GM12801 (cell line): Measurements from ENCODE around the gene EGFL7.

Experiments used
- TF ChIP-seq, protein P1 (sequence below): IDR thresholded peaks from one replicate; pipeline ENCODE4 v1.5.1; 2011; ENCODE audit warnings: control low read depth; ENCODE audit not compliant: insufficient read length; ENCODE audit errors: extremely low read depth

The EGFL7 gene

DNA sequence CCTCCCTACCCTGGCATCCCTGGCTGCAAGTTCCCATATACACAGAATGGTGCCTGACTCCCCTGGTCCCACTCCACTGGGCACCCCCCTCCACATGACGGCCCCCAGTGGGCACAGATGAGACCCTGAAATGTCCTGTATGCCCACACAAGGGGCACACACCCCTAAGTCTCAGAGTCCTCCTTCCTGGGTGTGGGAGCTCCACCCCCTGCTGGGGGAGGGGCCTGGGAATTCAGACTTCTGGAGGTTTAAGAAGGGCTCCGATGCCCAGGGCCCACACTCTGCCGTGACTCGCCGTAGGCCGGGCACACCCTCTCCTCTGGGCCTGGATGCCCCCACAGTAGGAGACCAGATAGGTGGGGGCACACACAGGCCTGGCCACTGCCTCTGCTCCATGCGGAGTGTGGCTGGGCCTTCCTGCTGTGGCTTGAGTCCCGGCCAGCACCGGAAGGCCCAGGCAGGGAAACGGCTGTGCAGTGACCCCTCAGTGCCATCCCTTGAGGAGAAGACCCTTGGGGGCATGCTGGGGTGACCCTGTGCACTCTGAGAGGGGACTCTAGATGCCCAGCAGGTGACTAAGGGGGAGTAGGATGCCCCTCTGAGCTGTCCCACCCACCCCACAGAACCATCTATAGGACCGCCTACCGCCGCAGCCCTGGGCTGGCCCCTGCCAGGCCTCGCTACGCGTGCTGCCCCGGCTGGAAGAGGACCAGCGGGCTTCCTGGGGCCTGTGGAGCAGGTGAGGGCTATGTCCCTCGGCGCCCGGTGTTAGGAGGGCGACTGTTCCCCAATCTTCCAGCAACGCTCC is 6.5 kb downstream of the EGFL7 start:
- TF ChIP-seq, protein P1, sequence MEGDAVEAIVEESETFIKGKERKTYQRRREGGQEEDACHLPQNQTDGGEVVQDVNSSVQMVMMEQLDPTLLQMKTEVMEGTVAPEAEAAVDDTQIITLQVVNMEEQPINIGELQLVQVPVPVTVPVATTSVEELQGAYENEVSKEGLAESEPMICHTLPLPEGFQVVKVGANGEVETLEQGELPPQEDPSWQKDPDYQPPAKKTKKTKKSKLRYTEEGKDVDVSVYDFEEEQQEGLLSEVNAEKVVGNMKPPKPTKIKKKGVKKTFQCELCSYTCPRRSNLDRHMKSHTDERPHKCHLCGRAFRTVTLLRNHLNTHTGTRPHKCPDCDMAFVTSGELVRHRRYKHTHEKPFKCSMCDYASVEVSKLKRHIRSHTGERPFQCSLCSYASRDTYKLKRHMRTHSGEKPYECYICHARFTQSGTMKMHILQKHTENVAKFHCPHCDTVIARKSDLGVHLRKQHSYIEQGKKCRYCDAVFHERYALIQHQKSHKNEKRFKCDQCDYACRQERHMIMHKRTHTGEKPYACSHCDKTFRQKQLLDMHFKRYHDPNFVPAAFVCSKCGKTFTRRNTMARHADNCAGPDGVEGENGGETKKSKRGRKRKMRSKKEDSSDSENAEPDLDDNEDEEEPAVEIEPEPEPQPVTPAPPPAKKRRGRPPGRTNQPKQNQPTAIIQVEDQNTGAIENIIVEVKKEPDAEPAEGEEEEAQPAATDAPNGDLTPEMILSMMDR: no peak

GRCh38 chr9:136669791-136670464 is 7.2 kb downstream of the EGFL7 start:
- TF ChIP-seq, protein P1: no peak

DNA sequence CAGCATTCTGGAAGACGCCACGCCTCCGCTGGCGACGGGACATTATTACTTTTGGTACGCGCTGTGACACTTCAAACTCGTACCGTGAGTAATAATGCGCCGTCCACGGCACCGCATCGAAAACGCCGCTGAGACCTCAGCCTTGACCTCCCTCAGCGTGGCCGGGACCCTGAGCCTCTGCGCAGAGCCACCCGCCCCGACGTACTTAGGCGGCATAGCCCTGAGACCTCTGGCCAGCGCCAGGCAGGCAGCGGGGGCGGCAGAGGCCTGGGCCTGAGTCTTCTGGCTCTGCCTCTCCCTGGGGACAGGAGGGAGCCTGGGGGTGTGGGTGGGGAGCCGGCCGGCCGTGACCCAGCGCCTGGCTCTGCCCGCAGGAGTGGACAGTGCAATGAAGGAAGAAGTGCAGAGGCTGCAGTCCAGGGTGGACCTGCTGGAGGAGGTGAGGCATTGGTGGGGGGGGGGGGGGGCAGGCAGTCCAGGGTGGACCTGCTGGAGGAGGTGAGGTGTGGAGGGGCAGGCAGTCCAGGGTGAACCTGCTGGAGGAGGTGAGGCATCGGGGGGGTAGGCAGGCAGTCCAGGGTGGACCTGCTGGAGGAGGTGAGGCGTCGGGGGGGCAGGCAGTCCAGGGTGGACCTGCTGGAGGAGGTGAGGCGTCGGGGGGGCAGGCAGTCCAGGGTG is 8.0 kb downstream of the EGFL7 start:
- TF ChIP-seq, protein P1: no peak

DNA sequence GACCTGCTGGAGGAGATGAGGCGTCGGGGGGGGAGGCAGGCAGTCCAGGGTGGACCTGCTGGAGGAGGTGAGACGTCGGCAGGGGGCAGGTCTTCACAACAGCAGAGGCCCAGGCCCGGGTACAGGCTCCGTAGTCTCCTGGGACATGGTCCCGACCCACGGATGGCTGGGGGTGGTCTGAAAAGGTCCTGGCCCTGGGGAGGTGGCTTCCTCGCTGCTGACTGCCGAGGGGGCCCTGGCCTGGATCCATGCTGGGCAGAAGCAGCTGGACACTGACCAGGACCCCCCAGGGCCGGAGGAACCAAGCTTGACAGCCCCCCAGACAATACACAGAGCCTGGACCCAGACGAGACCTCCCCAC is 8.5 kb downstream of the EGFL7 start:
- TF ChIP-seq, protein P1: no peak

GRCh38 chr9:136671646-136672430 is 9.1 kb downstream of the EGFL7 start:
- TF ChIP-seq, protein P1: no peak

DNA sequence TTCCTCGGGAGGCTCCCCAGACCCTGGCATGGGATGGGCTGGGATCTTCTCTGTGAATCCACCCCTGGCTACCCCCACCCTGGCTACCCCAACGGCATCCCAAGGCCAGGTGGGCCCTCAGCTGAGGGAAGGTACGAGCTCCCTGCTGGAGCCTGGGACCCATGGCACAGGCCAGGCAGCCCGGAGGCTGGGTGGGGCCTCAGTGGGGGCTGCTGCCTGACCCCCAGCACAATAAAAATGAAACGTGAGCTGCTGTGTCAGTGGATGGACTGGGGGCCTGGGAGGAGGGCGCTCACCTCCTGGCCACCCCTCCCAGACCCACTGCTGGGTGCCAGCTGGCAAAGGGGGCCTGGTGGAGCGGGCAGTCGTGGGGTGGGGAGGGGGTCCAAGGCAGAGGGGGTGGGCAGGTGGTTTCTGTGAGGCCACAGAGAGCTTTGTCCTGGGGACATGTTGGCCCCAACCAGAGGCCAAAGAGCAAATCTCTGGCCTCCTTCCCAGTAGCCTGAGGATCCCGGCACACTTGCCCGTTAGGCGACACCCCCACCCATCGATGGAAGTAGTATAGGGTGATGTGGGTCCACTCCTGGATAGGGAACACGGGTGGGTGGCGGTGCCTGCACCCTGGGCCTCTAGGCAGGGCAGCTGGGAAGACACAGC is 9.8 kb downstream of the EGFL7 start:
- TF ChIP-seq, protein P1: no peak
